Measurements from ENCODE around the gene PLAU. TPM values are rescaled to one million over a fixed set of nuclear protein-coding genes. Genes with fewer than 3 reads are reported as not detected.

Gene PLAU
- total and polyA plus RNA-seq, 10 of the 15 experiments (the other 5 are each of a cell fraction or from before 2014, with no cell fraction given) = 2.5 to 20.9 (median 11.5) TPM

- no peaks in the 10 kb centered on the region for H4K20me1 ChIP-seq (ENCODE audit: control insufficient read depth, insufficient read depth)
- CTCF ChIA-PET = interaction anchor here (1.0 to 19.8 kb wide), 7 partner anchors 8 to 209 kb away, joined by 3 to 930 read pairs (median 13); no protein-coding TSS in a partner anchor
- H3K4me1 ChIP-seq (ENCODE audit: control insufficient read depth, insufficient read depth, low read length) = peaks cover 6% of the 10 kb centered on the region
- ATAC-seq = no peak
- WGBS (ENCODE audit: insufficient coverage, insufficient replicate concordance, low lambda C conversion rate, missing lambda C conversion rate) = 89% methylated on average over 8 of the region's 8 CpGs
- no peaks in the 10 kb centered on the region for H3K9me3 ChIP-seq (replicated peaks; ENCODE audit: control insufficient read depth, insufficient read depth, low read length)
- BruUV-seq (replicated peaks) = no TSS peak
- POLR2A ChIA-PET = interaction anchor here (1.1 to 2.1 kb wide), 3 partner anchors 15 to 47 kb away, joined by 3 to 9 read pairs (median 7); no protein-coding TSS in a partner anchor
- intact Hi-C loops (cut with micrococcal nuclease; ENCODE audit: unreplicated experiment) (no loop called here), in situ Hi-C loops (cut with MboI) (loop anchor here (5.0 to 25.0 kb wide), 2 partner anchors 44 to 194 kb away; no protein-coding TSS in a partner anchor)
- RAD21 ChIA-PET (ENCODE audit: unreplicated experiment) = interaction anchor here (0.9 to 21.4 kb wide), 6 partner anchors 12 to 188 kb away, joined by 3 to 616 read pairs (median 4); no protein-coding TSS in a partner anchor
- H3K4me2 ChIP-seq (ENCODE audit: control insufficient read depth, insufficient read depth) = no peak overlapping the region
- H2AFZ ChIP-seq (ENCODE audit: control insufficient read depth, low read depth, low read length) = no peak overlapping the region
- H3K9ac ChIP-seq (ENCODE audit: control insufficient read depth, insufficient read depth, low read length) = no peak overlapping the region
- no peaks in the 10 kb centered on the region for H3K79me2 ChIP-seq (ENCODE audit: control insufficient read depth, insufficient read depth, low read length)
- no peak overlapping the region for H3K27ac ChIP-seq (ENCODE audit: control insufficient read depth, insufficient read depth)
- H3K36me3 ChIP-seq (ENCODE audit: control insufficient read depth in 2 of 2, insufficient read depth in 2 of 2, low read length in 1 of 2) = no peaks in the 10 kb centered on the region
- H3K4me3 ChIP-seq = no peak overlapping the region
- no peaks in the 10 kb centered on the region for H3K27me3 ChIP-seq (replicated peaks in 1 of 2; ENCODE audit: control insufficient read depth in 2 of 2, insufficient read depth in 2 of 2, low read length in 1 of 2)
- SMC1A ChIA-PET (ENCODE audit: uncharacterized antibody, unreplicated experiment) = interaction anchor here (0.8 to 27.4 kb wide), 9 partner anchors 6 to 209 kb away, joined by 3 to 1048 read pairs (median 8); no protein-coding TSS in a partner anchor
- no peak for TF ChIP-seq YBX1 (IDR thresholded peaks at IDR 0.05)
- TF ChIP-seq PAX8 (IDR thresholded peaks at IDR 0.05) = no peak
- no peak for TF ChIP-seq FOXK2 (IDR thresholded peaks at IDR 0.05)
- TF ChIP-seq TCF3 (IDR thresholded peaks at IDR 0.05; ENCODE audit: borderline replicate concordance, insufficient read depth, low read depth, low read length) = no peak
- TF ChIP-seq EGR1 (IDR thresholded peaks at IDR 0.05; ENCODE audit: borderline replicate concordance in 1 of 2, low read depth in 2 of 2, low read length in 2 of 2) = no peak
- no peak for TF ChIP-seq HSF1 (IDR thresholded peaks at IDR 0.05; ENCODE audit: low read depth, low read length)
- TF ChIP-seq ESRRA (IDR thresholded peaks at IDR 0.05; ENCODE audit: low read length) = no peak
- no peak for TF ChIP-seq BMI1 (IDR thresholded peaks at IDR 0.05; ENCODE audit: borderline replicate concordance)
- no peak for TF ChIP-seq FOS (IDR thresholded peaks at IDR 0.05; ENCODE audit: borderline replicate concordance, extremely low read depth, insufficient read length)
- TF ChIP-seq E2F4 (IDR thresholded peaks at IDR 0.05; ENCODE audit: low read depth, low read length) = no peak
- TF ChIP-seq ELK1 (IDR thresholded peaks at IDR 0.05; ENCODE audit: low read depth, low read length) = no peak
- no peak for TF ChIP-seq ZNF24 (IDR thresholded peaks at IDR 0.05)
- no peak for TF ChIP-seq NR2F1 (conservative IDR thresholded peaks at IDR 0.05)
- no peak for TF ChIP-seq BRCA1 (IDR thresholded peaks at IDR 0.05; ENCODE audit: low read depth, low read length)
- no peak for TF ChIP-seq ZSCAN29 (IDR thresholded peaks at IDR 0.05)
- no peak for TF ChIP-seq KDM1A (IDR thresholded peaks at IDR 0.05; ENCODE audit: borderline replicate concordance)
- TF ChIP-seq REST (IDR thresholded peaks at IDR 0.05; ENCODE audit: low read depth, low read length) = no peak
- no peak for FAIRE-seq
- no peak for DNase-seq (ENCODE audit: low read depth, low spot score)
These were observed 17.5 kb upstream of the PLAU start for GRCh38 chr10:73893426-73893825.

Measured in GM12878 (cell line).